Esophagus muscularis mucosa (tissue), 4 donors: ENCODE measurements around the gene ZNF146.
"Not testable (repeated sequence)": the region's sequence is repeated elsewhere in the genome, so short reads cannot be mapped to it uniquely, and the experiment has no call there.

Experiments
- EP300 ChIP-seq: sonication (generic); formaldehyde crosslinking; IDR thresholded peaks from one replicate; pipeline ENCODE4 v1.6.1; 2017; ENCODE audit warnings: antibody characterized with exemption
- POLR2A ChIP-seq: fragments of 450-650 bp; IDR thresholded peaks from one replicate; pipeline ENCODE4 v1.6.1; 2017; ENCODE audit warnings: antibody characterized with exemption, moderate library complexity, mild to moderate bottlenecking, low read depth
- TF ChIP-seq, protein P1 (sequence below), 3 experiments: fragments of 200-600 bp in 2 of 3; fragments of 450-650 bp in 1 of 3; sonication (generic) in 2 of 3; IDR thresholded peaks; one replicate each; pipeline ENCODE4 v1.5.1; 2017 to 2019; ENCODE audit warnings: antibody characterized with exemption in 3 of 3, mild to moderate bottlenecking in 2 of 3, moderate library complexity in 1 of 3

DNA sequence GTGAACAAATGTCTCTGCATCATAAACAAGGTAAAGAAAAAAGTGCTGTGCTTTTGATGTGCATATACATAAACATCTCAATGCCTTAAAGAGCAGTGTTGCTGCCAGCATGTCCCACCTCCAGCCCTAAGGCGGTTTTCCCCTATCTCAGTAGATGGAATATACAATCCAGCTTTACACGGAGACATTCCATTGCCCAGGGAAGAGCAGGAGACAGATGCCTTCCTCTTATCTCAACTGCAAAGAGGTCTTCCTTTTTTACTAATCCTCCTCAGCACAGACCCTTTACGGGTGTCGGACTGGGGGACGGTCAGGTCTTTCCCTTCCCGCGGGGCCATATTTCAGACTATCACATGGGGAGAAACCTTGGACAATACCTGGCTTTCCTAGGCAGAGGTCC lies 18.7 kb downstream of the ZNF146 start:
- TF ChIP-seq, protein P1, sequence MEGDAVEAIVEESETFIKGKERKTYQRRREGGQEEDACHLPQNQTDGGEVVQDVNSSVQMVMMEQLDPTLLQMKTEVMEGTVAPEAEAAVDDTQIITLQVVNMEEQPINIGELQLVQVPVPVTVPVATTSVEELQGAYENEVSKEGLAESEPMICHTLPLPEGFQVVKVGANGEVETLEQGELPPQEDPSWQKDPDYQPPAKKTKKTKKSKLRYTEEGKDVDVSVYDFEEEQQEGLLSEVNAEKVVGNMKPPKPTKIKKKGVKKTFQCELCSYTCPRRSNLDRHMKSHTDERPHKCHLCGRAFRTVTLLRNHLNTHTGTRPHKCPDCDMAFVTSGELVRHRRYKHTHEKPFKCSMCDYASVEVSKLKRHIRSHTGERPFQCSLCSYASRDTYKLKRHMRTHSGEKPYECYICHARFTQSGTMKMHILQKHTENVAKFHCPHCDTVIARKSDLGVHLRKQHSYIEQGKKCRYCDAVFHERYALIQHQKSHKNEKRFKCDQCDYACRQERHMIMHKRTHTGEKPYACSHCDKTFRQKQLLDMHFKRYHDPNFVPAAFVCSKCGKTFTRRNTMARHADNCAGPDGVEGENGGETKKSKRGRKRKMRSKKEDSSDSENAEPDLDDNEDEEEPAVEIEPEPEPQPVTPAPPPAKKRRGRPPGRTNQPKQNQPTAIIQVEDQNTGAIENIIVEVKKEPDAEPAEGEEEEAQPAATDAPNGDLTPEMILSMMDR (IDR thresholded peaks at IDR 0.05) = not testable (repeated sequence)
- not testable (repeated sequence) for TF ChIP-seq POLR2A, EP300
